Measurements from ENCODE around the gene STARD8.
A peak's percentile ranks its signal among the peaks of the same experiment; 100 is the strongest.
"Not testable (repeated sequence)": the region's sequence is repeated elsewhere in the genome, so short reads cannot be mapped to it uniquely, and the experiment has no call there.

Gene STARD8, protein sequence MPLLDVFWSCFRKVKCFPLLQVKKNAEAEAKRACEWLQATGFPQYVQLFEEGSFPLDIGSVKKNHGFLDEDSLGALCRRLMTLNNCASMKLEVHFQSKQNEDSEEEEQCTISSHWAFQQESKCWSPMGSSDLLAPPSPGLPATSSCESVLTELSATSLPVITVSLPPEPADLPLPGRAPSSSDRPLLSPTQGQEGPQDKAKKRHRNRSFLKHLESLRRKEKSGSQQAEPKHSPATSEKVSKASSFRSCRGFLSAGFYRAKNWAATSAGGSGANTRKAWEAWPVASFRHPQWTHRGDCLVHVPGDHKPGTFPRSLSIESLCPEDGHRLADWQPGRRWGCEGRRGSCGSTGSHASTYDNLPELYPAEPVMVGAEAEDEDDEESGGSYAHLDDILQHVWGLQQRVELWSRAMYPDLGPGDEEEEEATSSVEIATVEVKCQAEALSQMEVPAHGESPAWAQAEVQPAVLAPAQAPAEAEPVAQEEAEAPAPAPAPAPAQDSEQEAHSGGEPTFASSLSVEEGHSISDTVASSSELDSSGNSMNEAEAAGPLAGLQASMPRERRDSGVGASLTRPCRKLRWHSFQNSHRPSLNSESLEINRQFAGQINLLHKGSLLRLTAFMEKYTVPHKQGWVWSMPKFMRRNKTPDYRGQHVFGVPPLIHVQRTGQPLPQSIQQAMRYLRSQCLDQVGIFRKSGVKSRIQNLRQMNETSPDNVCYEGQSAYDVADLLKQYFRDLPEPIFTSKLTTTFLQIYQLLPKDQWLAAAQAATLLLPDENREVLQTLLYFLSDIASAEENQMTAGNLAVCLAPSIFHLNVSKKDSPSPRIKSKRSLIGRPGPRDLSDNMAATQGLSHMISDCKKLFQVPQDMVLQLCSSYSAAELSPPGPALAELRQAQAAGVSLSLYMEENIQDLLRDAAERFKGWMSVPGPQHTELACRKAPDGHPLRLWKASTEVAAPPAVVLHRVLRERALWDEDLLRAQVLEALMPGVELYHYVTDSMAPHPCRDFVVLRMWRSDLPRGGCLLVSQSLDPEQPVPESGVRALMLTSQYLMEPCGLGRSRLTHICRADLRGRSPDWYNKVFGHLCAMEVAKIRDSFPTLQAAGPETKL

DNA sequence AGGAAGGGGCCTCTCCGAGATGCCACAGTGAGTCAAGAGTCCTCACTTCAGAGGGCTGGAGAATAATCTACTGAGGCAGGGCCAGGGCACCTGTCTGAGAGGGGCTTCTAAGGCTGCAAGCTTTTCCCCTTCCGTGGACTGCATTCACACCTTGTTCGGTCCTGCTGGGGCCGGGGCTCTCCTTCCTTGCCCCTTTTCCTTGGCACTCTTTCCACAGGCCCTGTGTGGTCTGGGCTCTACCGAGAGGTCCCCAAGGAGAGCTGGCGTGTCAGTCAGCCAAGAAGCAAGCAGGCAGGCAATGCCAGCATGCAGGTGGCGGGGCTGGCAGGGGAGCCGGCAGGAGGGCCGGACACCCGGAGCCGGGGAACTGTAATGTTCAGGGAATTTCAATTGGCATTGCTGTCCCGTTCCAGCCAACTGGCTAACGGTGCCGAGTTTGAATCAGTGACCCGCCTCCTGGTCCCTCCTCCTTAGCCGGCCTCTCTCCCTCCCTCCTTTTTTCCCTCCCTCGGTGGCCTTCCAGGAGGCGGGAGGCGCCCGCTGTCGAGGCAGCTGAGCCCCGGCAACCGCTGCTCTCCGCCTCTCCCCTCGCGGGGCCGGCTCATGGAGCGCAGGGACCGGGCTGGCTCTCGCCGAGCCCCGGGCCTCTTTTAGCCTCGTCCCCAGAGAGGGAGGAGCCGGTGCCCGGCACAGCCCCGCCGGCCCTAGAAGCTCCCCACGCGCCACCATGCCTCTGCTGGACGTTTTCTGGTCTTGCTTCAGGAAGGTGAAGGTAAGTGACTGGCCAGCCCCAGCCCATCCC, at the start of gene STARD8:
Gene STARD8 (plus strand): TSS at position 511 of the 802 bp plus-strand sequence. CDS start 217 bp downstream, at position 728.
- peak; percentile 4 for DNase-seq

DNA sequence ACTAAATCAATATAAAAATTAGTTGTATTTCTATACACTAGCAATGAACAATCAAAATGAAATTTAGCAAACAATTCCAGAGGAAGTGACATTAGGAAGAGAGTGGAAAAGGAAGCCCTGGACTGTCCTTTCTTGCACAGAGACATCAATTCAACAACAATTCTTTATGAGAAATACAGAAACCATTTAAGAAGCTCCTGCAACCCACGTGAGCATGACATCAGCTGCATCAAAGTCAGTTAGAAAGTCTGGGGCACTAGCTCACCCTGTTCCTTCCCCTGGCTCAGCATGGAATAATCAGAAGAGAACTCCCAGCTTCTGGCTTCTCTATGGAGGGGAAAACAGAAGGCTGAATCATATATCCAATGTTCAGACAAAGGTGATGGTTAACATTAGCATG, 48.6 kb upstream of the STARD8 start:
- no peak for DNase-seq

DNA sequence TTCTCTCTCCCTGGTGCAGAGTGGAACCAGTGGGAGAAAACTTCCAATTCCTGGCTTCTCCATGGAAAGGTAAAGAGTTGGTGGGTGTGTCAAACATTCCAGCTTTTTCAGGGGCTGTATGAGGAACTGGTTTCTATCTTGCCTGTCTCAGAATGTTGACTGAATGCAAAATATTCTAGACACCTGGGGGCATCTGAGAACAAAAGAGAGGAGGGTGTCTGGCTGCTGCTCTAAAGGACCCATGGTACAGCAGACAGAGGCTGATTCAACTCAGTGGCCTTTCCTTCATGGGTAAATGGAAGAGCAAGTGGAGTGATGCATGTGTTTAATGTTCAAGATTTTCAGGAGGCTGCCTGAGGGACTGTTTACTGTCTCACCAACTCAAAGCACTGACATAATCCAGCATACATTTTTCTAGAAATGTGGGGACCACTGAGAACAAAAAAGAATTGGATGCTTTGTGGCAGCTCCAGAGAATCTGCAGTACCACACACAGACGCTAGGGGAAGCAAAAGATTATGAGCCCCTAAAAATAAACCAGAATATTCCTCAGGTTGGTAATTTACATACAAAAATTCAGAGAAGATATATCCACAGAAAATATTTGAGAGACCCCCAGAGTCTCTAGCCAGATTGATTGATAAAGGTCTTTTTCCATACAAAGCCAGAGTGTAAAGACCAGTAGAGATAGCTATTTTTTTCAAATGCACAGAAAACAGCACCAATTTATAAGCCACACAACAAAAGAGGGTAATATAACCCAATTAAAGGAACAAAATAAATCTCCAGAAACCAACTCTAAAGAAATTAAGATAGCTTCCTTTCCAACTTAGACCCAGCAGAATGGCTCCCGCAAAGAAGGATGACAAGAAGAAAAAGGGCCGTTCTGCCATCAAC, 48.0 kb upstream of the STARD8 start:
- DNase-seq, result no peak

DNA sequence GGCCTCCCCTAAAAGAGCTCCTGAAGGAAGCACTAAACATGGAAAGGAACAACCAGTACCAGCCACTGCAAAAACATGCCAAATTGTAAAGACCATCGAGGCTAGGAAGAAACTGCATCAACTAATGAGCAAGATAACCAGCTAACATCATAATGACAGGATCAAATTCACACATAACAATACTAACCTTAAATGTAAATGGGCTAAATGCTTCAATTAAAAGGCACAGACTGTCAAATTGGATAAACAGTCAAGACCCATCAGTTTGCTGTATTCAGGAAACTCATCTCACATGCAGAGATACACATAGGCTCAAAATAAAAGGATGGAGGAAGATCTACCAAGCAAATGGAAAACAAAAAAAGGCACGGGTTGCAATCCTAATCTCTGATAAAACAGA, 43.2 kb upstream of the STARD8 start:
- DNase-seq, result not testable (repeated sequence)

DNA sequence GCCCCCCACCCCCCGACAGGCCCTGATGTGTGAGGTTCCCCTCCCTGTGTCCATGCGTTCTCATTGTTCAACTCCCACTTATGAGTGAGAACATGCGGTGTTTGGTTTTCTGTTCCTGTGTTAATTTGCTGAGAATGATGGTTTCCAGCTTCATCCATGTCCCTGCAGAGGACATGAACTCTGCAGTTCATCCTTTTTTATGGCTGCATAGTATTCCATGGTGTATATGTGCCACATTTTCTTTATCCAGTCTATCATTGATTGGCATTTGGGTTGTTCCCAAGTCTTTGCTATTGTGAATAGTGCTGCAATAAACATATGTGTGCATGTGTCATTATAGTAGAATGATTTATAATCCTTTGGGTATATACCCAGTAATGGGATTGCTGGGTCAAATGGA, 32.7 kb upstream of the STARD8 start:
- not testable (repeated sequence) for DNase-seq

DNA sequence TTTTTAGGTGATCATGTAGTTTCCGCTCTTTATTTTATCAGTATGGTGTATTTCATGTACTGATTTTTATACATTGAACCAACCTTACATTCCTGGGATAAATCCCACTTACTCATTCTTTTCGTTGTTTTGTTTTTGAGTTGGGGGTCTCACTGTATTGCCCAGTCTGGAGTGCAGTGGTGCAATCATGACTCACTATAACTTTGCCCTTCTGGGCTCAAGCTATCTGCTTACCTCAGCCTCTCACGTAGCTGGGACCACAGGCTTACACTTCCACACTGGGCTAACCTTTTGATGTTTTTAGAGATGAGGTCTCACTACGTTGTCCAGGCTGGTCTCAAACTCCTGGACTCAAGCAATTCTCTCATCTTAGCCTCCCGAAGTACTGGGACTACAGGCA, 19.5 kb upstream of the STARD8 start:
- DNase-seq, result no peak

DNA sequence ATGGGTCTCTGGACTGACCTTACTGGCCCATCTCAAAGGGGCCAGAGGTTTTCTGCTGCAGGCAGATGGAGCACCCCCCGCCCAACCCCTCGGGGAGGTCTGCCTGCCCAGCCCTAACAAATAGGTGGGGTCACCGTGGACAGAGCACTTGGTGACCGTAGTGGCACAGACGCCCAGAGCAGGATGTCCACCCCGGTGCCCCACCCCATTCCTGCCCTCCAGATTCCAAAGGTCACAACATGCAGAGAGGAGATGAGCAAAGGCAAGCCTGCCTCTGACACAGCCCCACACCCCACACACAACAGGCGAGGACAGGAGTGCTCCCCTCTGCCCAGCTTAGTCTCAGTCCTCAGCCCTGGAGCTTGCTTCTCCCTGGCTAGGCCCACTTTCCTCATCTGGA, 17.5 kb upstream of the STARD8 start:
- not testable (repeated sequence) for DNase-seq

DNA sequence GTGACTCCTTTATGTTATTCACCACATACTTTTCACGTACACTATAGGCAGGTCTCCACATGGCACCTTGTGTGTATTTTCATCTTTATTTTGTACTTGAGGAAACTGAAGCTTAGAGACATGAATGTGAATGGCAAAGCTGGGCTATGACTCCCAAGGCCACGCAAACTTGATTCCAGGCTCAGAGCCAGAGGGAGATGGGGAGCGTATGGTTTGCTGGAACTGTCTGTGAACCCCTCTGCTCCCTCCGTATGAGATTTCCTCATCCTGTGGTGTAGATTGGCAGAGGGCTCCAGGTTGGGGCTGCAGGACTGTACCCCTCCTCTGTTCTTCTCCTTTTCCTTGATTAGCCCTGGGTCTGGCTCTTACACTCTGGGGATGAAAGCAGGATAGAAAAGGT, 16.1 kb upstream of the STARD8 start:
- DNase-seq, result no peak

DNA sequence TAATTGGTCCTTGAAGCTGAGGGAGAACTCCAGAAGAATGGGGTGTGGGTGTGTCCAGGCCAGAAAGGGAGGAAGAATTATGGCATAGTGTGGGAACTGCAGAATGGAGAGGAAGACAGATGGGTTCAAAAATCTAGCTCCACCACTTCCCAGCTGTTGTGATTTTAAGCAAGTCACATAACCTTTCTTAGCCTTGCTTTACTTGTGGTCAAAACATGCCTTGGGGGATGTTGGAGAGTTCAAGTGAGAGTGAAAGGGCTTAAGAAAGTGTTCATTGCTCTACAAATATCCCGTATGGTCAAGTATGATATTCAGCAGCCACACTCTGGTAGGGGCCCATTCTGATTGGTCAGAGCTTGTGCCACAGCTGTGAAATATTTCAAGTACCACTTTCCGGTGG, 15.0 kb upstream of the STARD8 start:
- DNase-seq, result no peak

DNA sequence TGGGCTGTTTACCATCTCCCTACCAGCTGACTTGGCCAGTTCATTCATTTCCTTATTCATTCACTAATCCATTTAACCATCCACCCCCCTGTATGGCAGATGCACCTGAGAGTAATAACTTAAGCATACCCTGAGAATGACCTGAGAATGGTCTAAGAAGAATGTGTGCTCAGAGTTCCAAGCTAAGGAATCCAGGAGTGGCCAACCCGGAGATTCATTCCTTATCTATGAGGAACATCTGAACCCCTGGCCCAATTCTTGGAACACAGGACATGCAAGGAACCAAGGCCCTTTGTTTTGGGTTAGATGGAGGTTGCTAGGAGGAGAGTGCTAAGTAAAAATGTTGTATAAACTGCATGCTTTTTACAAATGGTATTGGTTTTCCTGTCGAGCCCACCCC, 13.5 kb upstream of the STARD8 start:
- no peak for DNase-seq

DNA sequence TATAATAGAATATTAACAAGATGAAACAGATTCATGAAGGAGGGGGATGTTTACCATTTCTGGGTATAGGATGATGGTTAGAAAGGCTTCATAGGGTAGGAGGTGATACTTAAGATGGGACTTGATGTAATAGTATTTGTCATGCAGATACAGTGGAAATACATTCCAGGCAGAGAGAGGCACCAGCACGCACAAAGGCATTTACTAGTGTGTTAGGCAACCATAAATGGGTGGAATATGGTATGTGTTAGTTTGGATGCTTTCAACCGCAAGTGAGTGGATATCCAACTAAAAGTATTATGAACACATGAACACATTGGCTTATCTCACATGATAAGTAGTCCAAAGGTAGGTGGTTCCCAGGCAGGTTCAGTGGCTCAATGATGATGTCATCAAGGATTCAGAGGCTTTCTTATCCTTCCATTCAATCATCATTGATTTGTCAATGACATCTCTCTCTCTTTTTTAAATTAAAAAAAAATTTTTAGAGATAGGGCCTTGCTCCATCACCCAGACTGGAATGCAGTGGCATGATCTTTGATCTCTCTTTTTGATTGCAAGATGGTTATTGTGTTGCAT, 12.7 kb upstream of the STARD8 start:
- no peak for DNase-seq

DNA sequence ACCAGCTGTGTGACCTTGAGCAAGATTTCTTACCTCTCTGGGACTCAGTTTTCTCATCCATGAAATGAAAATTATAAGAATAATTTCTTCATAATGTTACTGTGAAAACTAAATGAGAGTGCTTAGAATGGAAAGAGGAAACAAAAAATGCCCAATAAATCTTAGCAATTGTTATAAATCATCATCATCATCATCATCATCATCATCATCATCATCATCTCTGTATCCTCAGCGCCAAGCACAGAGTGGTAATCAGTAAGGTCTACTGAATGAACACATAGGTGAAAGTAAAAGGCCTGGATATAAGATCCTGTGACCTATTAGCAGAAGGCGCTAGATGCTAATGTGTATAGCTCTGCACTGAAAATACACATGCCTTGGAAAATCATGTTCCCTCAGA, 6.8 kb upstream of the STARD8 start:
- no peak for DNase-seq

DNA sequence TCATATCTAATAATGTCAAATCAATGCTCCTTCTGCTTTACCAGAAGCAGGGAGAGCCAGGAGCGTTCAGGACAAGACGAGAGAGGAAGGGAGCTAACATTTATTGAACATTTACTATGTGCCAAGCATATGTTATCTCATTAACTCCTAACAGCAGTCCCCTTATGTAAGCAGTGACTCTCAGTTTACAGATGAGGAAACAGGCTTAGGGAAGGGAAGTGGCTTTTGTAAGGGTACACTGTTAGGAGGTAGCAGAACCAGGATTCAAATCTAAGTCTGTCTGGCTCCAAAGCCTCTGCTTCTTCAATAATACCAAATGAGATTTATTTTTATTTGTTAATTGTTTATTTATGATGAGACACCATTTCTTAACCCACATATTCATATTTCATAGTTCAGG, 2.6 kb upstream of the STARD8 start:
- no peak for DNase-seq

DNA sequence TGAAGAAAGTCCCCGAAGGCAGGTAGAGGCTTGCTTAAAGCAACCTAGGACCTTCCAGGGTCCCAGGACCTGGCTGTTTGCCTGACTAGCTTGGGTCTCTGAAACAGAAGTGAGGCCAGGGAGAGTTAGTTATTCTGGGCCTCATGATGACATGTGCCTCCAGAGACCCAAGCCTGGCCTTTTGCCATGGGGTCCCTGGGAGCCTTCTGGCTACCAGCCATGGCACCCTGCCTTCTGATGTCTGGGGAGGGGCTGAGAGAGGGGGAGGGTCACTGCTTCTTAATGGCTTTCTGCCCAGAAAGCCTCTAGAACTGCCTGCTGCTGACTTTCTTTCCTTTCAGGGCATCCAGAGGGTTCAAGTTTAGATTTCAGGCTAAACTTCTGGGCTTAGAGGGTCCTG, 1.0 kb upstream of the STARD8 start:
- DNase-seq, result no peak

DNA sequence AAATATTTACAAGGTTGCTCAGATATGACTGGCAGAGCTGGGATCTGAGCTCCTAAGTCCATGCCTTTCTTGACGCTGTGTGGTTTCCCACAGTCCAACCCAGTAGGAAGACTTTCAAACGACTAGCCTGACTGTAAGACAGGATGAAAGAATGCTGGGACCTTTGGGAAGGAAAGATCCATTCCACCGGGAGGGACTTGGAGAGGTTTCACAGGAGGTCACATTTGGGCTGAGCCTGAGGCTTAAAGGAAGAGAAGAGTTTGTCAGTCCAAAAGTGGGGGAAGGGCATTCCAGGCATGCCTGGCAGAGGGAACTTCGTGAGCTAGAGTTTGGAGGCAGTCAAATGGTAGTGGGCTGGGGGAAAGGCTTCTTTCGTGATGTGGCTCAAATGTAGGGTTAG, 1.5 kb downstream of the STARD8 start:
- no peak for DNase-seq

DNA sequence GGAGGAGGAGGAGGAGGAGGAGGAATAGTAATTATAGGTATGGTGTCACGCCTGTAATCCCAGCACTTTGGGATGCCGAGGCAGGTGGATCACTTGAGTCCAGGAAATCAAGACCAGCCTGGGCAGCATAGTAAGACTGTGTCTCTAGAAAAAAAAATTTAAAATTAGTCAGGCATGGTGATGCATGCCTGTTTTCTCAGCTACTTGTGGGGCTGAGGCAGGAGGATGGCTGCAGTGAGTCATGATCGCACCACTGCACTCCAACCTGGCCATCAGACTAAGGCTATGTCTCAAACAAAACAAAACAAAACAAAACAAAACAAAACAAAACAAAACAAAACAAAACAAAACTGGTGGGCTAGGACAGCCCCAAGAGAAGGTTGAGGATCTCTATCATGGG, 3.0 kb downstream of the STARD8 start:
- no peak for DNase-seq

DNA sequence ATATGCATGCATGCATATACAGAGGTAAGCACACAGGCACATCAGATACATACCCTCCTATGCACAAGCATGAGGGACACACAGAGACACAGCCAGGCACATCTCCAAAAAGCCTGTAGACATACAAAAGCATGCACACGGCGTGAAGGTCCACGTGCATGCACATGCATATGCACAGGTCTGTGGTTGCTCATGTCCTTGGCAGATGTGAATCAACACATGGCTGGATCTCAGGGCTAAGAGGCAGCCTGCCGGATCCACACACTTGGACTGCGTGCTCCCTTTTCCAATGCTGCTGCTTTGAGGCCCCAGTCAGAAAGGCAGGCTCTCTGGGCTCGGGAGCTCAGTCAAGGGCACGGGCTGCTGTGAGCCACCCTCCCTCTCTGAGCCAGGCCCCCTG, 3.6 kb downstream of the STARD8 start:
- DNase-seq, result no peak

DNA sequence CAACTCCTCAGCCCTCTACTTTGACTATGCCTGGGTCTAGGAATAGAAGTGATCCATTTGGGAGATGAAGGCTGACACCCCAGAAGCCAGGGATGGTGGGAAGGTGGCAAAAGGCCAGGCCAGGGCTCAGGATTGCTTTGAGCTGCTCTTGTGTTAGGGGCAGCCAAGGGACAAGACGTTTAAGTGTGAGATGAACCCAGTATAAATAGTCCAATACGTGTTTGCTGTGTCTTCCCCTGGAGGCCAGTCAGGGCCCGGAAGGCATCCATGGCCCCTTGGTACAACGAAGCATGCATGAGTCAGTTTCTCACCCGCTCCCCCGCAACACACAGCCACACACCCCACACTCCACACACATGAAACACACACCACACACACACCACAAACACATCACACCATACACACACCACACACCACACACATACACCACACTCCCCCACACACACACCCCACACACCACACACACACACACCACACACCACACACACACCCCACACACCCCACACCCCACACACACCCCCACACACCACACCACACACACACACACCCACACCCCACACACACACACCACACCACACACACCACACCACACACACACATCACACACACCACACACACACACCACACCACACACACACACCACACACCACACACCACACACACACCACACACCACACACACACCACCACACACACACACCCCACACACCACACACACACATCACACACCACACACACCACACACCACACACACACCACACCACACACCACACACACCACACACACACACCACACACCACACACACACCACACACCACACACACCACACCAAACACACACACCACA, 5.1 kb downstream of the STARD8 start:
- DNase-seq, result no peak

DNA sequence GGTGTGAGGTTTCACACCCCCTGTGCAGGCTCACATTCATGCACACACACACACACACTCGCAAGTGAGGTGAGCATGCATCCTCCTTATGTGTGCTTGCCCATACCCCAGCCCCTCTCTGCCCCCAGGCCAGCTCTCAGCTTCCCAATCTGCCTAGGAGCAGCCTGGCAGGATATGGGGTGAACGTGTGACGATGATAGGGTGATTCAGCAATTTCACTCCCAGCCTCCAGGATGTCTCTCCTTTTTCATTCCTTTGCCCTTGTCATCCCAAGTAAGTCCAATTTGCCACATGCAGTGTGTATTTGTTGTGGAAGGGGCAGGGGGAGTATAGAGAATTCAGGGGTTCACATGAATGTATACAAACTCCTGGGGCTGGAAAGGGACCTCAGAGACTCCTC, 7.2 kb downstream of the STARD8 start:
- DNase-seq, result no peak

DNA sequence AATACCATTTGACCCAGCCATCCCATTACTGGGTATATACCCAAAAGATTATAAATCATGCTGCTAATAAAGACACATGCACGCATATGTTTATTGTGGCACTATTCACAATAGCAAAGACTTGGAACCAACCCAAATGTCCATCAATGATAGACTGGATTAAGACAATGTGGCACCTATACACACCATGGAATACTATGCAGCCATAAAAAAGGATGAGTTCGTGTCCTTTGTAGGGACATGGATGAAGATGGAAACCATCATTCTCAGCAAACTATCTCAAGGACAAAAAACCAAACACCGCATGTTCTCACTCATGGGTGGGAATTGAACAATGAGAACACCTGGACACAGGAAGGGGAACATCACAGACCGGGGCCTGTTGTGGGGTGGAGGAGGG, 9.0 kb downstream of the STARD8 start:
- DNase-seq, result not testable (repeated sequence)

Measured in amniotic stem cell (primary cell).